GM19438 (cell line): ENCODE measurements around the gene PPP1R15A.
A peak's percentile ranks its signal among the peaks of the same experiment; 100 is the strongest.
"Not testable (repeated sequence)": the region's sequence is repeated elsewhere in the genome, so short reads cannot be mapped to it uniquely, and the experiment has no call there.

Experiments used
- ATAC-seq: cut with Tn5 transposase; IDR thresholded peaks from one replicate; pipeline ENCODE4 v1.9.1; 2021; ENCODE audit warnings: low read depth; ENCODE audit not compliant: unreplicated experiment

Gene PPP1R15A

DNA sequence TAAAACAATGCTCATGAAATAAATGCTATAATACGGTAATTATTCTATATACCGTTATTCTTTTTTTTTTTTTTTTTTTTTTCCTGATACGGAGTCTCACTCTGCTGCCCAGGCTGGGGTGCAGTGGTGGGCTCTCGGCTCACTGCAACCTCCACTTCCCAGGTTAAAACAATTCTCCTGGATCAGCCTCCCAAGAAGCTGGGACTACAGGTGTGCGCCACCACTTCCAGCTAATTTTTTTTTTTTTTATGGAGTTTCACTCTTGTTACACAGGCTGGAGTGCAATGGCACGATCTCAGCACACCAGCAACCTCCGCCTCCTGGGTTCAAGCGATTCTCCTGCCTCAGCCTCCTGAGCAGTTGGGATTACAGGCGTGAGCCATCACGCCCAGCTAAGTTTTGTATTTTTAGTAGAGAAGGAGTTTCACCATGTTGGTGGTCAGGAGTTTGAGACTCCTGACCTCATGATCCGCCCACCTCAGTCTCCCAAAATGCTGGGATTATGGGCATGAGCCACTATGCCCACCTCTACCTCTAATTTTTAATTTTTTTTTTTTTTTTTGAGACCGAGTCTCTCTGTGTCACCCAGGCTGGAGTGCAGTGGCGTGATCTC is 6.9 kb downstream of the PPP1R15A start:
- no peak for ATAC-seq

DNA sequence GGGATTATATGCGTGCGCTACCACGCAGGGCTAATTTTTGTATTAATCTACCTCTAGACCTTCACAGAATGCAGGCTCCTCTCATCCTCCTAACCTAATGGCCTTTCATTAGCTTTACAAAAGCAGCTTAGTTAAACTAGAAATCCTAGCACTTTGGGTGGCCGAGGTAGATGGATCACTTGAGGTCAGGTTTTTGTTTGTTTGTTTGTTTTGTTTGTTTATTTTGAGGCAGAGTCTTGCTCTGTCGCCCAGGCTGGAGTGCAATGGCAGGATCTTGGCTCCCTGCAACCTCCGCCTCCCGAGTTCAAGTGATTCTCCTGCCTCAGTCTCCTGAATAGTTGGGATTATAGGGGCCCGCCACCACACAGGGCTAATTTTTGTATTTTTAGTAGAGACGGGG is 7.5 kb downstream of the PPP1R15A start:
- ATAC-seq = not testable (repeated sequence)

DNA sequence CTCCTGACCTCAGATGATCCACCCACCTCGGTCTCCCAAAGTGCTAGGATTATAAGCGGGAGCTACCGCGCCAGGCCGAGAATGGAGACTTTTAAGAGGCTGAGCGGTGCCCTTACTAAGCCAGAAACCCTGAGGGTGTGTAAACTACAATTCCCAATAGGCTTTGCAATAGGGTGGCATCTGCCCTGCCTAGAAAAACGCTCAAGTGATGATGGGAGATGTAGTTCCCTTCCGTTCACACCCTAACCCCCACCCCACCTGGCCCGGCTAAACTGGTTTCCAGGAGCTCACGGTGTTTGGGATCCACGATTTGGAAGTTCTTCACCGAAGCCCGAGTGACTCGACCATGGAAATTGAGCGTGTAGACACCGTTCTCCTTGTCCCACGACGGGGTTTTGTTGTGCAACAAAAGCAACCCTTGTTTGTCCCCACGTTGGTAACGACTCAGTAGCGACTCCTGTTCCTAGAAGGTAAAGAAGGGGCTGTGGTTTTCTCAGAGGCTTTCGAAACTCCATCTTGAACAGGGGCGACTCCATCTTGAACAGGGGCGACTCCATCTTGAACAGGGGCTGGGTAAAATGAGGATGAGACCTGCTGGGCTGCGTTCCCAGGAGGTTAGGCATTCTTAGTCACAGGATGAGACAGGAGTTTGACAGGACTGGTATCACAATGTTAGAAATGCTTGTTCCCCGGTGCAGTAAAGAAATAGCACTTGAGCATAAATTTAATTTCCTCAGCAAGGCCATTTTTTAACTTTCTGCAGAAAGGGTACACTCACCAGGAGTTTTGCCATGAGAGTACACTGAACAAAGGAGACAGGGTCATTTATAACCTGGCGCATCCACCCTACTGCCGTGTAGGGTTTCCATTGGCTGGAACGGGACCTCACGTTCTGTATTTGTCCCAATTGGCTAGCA is 9.8 kb downstream of the PPP1R15A start:
- ATAC-seq = no peak

DNA sequence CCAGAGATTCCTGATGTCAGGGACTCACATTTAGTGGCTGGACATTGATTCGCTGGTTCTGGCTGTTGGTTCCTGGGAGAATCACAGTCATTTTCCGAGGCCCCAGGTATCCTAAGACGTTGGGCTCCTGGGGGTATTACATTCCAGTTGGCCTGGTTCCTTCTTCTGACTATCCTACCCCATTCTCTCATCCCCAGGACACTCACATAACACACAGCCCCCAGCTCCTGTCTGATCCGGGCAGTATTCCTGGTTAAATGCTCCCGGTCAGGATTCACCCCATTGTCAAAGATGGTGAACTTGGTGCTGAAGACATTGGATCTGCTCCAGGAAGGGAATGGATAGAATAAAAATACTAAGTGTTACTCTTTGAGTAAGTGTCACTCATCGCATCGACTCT is 11.5 kb downstream of the PPP1R15A start:
- ATAC-seq = no peak

DNA sequence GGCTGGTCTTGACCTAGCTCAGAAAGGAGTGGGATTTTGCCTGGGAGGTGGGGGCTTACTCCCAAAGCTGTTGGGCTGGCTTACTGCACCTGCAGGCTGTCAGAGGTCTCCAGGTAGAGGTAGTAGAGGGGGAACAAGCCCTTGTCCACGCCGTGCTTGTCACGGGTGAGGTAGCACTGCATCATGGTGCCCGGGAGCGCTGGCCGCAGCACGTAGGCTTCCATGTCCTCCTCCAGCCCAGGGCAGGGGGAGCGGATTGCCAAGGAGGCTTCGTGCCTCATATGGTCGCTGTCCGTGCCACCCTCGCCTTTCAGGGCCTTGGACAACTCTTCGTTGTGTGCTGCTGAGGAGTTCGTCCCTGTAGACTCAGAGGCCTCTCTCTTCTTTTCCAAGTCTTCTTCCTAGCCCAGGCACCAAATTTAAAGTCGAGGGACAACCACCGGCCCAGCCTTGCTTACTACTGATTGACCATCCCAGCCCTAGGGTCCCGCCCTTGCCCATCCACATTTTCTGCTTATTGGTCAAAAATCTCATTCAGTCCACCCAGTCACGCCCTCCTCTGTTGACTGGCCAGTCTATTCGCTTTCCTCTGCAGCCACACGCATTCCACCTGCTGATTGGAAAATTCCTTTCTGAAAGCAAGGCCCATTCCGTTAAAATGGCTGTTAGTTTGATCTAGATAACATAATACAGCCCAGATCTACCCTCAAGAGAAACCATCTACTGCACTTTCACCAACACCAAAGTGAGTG is 15.8 kb downstream of the PPP1R15A start:
- no peak for ATAC-seq

DNA sequence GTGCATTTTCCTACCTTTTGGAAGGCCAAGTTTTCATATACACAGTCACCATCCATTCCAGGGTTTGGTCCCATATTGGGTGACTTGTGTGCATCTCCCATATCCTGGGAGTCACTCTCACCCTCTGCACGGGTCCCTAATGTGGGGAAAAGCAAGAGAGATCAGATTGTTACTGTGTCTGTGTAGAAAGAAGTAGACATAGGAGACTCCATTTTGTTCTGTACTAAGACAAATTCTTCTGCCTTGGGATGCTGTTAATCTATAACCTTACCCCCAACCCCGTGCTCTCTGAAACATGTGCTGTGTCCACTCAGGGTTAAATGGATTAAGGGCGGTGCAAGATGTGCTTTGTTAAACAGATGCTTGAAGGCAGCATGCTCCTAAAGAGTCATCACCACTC is 17.3 kb downstream of the PPP1R15A start:
- not testable (repeated sequence) for ATAC-seq

DNA sequence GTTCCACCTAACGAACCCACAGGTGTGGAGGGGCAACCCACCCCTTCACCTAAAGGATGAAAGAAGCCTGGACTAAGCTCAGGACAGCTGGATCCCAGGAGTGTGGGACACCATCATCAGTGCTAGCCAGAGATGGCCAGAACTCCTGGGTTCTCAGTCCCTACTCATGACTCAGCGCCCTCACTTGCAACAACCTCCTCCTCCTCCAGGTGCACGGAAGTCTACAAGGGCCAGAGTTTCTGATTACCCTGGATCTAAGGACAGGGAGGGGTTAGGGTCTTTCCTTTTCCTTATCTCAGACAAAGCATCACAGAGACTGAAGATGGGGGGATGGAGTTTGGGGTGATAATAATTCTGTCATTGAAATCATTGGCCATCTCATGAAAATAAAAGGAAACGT is 18.3 kb downstream of the PPP1R15A start:
- ATAC-seq = no peak

DNA sequence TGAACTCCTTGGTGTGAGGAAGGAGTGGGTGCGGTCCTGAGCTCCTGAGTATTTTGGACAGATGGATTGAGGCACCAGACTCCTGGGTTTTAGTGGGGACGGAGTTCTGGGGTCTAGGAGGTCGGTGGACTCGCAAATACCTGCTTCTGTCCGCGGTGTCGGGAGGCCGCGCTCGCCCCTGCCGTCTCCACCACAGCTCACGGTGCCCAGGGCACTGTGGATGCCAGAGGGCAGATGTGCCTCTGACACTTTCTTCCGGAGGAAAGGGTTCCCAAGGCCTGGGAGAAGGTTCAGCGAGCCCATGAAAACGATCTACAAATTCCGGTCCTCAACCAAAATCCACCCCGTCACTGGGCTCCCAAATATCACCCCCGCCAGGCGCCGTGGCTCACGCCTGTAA is 23.0 kb downstream of the PPP1R15A start:
- no peak for ATAC-seq

DNA sequence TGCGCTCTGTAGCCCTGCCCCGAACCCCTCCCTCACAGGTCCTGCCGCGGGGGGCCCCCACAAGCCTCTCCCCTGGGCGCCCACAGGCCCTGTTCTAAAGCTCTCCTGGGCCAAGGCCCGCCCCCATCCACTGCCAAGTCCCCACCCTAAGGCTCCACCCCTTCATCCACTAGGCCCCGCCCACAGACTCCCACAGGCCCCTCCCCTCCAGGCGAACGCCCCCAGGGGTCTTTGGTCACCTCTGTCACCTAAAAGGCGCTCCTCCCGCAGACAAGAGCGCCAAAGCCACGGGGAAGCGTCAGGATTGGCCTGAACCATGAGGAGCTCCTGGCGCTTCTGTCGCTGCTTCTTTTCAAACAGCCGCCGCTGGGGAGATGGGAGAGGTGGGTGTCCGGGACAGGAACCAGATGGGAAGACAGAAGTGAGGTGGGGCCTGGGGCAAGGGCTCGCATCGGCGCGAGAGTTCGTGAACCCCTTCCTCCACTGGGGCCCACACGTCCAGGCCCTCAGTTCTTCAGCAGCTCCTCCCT is 24.0 kb downstream of the PPP1R15A start:
- ATAC-seq = no peak

DNA sequence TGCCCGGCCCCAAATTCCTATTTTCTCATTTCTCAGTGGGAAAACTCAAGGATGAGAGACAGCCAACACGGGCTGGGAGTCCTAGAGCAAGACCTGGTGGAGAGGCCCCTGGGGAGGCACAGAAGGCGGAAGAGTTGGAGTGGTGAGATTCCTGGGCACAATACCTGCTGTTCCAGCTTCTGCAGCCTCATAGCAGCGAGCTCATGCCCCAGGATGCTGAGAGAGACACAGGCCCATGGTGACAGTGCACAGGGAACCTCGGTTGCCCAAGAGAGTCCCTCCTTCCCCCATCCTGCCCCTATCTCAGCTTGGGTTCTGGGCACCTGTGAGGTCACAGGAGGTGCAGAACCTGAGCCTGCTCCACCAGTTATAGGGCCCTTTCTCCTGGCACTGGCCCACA is 25.0 kb downstream of the PPP1R15A start:
- no peak for ATAC-seq

DNA sequence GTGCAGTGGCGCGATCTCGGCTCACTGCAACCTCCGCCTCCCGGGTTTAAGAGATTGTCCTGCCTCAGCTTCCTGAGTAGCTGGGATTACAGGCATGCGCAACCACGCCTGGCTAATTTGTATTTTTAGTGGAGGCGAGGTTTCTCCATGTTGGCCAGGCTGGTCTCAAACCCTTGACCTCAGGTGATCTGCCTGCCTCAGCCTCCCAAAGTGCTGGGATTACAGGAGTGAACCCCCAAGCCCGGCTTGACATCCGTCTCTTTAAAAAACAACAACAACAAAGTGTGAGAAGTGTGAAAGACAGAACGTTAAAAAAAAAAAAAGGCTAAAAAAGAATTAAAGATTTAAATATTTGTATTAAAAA is 27.1 kb downstream of the PPP1R15A start:
- not testable (repeated sequence) for ATAC-seq

DNA sequence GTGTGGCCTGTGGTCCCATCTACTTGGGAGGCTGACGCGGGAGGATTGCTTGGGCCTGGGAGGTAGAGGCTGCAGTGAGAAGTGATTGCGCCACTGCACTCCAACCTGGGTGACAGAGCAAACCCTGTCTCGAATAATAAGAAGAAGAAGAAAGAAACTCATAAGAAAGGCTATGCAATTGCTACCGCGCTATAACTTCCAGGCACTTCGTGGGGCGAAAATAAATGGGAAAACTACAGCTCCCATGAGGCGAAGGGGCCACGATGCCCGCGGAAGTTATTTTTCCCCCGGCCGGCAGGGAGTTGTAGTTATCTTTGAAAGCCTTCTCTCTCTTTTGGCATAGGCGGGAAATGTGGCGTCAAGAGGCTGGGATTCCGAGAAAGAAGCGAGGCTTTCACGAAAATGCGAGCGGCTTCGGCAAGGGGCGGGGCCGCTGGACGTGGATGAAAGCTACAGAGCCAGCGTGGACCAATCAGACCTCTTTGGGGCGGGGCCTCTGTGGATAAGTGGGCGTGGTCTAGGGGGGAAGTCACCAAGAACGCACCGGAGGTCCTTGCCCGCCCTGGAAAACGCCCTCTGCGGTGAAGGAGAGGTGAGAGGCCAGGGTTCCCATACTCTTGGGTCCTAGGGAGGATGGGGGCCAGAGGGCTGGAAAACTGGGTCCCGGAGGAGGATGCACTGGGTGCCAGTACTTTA is 27.7 kb downstream of the PPP1R15A start, which contains the start of gene NUCB1:
Gene NUCB1, plus strand, starts transcription at position 532 of the 696 bp plus-strand sequence. CDS start 485 bp downstream, outside the sequence.
- ATAC-seq = peak; percentile 85

DNA sequence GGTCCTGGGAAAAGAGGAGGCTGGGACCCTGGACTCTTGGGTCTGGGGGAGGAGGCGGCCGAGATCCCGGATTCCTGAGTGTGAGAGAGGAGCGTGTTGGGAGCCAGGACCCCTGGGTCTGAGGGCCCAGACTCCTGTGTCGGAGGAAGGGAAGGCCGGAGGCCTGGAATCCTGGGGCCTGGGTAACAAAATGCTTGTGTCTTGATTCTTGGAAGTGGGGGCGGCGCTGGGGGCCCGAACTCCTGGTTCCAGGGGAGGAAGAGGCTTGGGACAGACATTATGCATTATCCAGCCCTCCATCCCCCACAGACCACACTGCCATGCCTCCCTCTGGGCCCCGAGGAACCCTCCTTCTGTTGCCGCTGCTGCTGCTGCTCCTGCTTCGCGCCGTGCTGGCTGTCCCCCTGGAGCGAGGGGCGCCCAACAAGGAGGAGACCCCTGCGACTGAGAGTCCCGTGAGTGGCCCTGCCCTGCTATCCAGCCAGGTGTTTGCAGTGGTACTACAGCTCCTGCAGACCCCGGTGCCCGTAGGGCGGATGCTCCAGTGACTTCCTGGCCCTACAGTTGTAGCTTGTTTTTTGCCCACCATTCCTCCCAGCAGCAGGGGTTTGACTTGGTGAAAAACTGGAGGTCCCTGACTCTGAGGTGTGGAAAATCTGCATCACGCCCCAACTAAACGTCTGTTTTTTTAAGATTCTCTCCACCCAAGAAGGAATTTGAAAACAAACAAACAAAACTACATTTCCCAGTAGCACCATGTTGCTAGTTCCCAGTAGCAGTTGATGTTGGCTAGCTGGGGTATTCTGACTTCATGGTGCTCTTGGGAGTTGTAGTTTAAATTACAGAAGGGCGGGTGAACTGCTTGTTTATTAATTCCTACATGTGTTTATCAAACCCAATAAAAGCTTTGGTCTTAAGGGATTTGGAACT is 28.5 kb downstream of the PPP1R15A start:
- no peak for ATAC-seq

DNA sequence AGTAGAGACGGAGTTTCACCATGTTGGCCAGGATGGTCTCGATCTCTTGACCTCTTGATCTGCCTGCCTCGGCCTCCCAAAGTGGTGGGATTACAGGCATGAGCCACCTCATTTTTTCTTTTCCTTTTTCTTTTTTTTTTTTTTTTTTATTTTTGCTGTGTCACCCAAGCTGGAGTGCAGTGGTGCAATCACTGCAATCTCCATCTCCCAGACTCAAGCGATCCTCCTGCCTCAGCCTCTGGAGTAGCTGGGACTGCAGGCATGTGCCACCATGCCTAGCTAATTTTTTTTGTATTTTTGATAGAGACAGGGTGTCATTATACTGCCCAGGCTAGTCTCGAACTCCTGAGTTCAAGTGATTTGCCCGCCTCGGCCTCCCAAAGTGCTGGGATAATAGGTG is 30.1 kb downstream of the PPP1R15A start:
- ATAC-seq = not testable (repeated sequence)

DNA sequence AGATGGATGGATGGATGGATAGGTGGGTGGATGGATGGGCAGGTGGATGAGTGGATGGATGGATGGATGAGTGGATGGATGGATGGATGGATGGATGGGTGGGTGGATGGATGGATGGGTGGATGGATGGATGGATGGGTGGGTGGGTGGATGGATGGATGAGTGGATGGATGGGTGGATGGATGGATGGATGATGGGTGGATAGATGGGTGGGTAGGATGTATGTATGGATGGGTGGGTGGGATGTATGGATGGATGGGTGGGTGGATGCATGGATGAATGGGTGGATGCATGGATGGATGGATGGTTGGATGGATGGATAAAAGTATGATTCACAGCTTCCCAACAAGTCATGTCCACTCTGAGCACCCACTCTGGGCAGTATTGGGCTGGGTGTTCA is 31.6 kb downstream of the PPP1R15A start:
- not testable (repeated sequence) for ATAC-seq

DNA sequence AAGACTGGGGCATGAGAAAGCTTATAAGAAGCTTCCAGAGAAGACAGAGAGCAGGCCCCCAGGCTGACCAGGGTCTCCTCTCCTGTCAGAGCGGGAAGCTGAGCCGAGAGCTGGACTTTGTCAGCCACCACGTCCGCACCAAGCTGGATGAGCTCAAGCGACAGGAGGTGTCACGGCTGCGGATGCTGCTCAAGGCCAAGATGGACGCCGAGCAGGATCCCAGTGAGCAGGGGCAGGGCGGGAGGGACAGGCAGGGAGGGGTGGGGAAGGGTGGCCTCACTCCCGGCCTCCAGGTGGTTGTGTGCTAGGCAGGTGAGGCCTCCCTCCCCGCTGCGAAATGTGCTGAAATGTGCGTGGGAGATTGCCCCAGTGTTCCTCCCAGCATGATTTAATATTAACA is 33.4 kb downstream of the PPP1R15A start:
- ATAC-seq = no peak

DNA sequence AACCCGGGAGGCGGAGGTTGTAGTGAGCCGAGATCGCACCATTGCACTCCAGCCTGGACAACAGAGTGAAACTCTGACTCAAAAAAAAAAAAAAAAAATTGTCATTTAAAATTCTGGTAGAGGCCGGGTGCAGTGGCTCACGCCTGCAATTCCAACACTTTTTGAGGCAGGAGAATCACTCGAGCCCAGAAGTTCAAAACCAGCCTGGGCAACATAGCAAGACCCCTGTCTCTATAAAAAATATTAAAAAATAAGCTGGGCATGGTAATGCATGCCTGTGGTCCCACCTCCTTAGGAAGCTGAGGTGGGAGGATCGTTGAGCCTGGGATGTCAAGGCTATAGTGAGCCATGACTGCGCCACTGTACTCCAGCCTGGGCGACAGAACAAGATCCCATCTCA is 34.1 kb downstream of the PPP1R15A start:
- ATAC-seq = no peak

DNA sequence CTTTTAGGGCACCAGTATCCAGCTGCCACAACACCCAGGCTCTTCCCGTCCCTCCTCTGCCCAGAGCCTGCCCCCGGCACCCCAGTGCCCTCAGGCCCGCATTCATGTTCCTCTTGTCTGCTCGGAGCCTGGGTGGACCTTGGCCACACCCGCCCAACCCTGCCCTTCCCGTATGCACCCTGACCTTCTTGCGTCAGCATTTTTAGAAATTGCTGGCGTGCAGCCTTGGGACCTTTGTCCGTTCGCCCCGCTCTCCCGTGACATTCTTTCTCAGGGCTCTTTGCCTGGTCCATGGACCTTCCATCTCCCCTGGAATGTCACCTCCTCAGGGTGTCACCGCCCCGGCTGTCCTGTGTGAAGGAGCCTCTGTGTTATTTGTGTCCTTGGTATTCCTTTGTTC is 35.5 kb downstream of the PPP1R15A start:
- ATAC-seq = no peak

DNA sequence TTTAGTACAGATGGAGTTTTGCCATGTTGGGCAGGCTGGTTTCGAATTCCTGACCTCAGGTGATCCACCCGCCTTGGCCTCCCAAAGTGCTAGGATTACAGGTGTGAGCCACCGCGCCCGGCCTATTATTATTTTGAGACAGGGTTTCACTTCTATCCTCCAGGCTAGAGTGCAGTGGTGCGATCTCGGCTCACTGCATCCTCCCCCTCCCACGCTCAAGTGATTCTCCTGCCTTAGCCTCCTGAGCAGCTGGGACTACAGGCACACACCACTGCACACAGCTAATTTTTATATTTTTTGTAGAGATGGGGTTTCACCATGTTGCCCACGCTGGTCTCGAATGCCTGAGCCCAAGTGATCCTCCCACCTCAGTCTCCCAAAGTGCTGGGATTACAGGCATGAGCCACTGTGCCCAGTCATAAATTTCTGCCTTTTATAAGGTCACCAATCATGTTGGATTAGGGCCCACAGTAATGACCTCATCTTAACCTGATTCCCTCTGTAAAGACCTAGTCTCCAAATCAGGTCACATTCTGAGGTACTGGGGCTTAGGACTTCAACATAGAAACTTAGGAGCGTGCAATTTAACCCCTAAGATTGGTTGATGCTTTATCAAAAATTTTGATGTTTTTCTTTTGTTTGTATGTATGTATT is 37.3 kb downstream of the PPP1R15A start:
- ATAC-seq = not testable (repeated sequence)
